Glutamatergic neuron (in vitro differentiated cells): ENCODE measurements around the gene IGSF3. TPM values are rescaled to one million over a fixed set of nuclear protein-coding genes. Genes with fewer than 3 reads are reported as not detected.

ENCODE experiments used
- DNase-seq: peaks from one replicate; pipeline ENCODE4 v3.0.0; 2022
- H3K27ac Mint-ChIP-seq: one replicate; pipeline ENCODE4 v1.8.0; 2020; ENCODE audit warnings: mild to moderate bottlenecking, mixed read lengths, inconsistent platforms; ENCODE audit not compliant: unreplicated experiment
- H3K27me3 Mint-ChIP-seq: one replicate; pipeline ENCODE4 v1.8.0; 2020; ENCODE audit warnings: mild to moderate bottlenecking, moderate library complexity, mixed read lengths, inconsistent platforms; ENCODE audit not compliant: unreplicated experiment
- H3K36me3 Mint-ChIP-seq: one replicate; pipeline ENCODE4 v1.8.0; 2020; ENCODE audit warnings: mild to moderate bottlenecking, mixed read lengths, inconsistent platforms; ENCODE audit not compliant: unreplicated experiment
- H3K4me1 Mint-ChIP-seq: one replicate; pipeline ENCODE4 v1.8.0; 2020; ENCODE audit warnings: mild to moderate bottlenecking, low read depth, mixed read lengths, inconsistent platforms; ENCODE audit not compliant: unreplicated experiment
- H3K4me3 Mint-ChIP-seq: one replicate; pipeline ENCODE4 v1.8.0; 2020; ENCODE audit warnings: mild to moderate bottlenecking, mixed read lengths, inconsistent platforms; ENCODE audit not compliant: unreplicated experiment
- H3K9me3 Mint-ChIP-seq: one replicate; pipeline ENCODE4 v1.8.0; 2020; ENCODE audit warnings: mild to moderate bottlenecking, moderate library complexity, mixed read lengths, inconsistent platforms; ENCODE audit not compliant: unreplicated experiment
- total RNA-seq: library from RNA; stranded (reverse); fragmentation: NEBNext Ultra II Directional; extraction: Animal tissue kit (Norgen Biotek cat#: 25700); gene quantifications from one replicate; pipeline ENCODE4 v1.2.1, GENCODE V29; 2021; ENCODE audit not compliant: unreplicated experiment
- TF ChIP-seq, protein P1 (sequence below): fragments of 200-600 bp; sonication (generic); IDR thresholded peaks from one replicate; pipeline ENCODE4 v1.5.0; 2021; ENCODE audit not compliant: partially characterized antibody, unreplicated experiment

The IGSF3 gene
- total RNA-seq, 1 donor from 2014 or later = 110 TPM

DNA sequence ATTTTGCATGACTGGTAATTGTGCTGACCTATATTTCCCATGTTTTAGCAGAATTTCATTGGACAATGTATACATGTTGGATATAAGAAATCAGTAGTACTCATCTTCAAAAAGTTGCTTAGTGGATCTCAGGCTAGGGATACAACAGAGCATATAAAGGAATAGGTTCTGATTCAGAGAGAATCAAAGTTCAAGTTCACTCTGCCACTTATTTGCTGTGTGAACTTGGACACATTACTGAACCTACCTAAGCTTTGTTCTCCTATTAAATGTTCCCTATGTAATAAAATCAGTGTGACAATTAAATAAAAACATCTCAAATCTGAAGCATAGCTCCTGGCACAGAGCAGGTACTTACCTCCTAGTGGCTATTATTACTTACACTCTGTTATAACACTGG is 106.0 kb downstream of the IGSF3 start:
- Mint-ChIP-seq H3K36me3 (peaks cover 22% of the 10 kb centered on the region), H3K4me1 (peaks cover 9% of the 10 kb centered on the region), H3K27me3 (no peaks in the 10 kb centered on the region), H3K27ac (no peak overlapping the region), H3K4me3 (no peak overlapping the region), H3K9me3 (no peaks in the 10 kb centered on the region)
- no peak for DNase-seq
- TF ChIP-seq, protein P1, sequence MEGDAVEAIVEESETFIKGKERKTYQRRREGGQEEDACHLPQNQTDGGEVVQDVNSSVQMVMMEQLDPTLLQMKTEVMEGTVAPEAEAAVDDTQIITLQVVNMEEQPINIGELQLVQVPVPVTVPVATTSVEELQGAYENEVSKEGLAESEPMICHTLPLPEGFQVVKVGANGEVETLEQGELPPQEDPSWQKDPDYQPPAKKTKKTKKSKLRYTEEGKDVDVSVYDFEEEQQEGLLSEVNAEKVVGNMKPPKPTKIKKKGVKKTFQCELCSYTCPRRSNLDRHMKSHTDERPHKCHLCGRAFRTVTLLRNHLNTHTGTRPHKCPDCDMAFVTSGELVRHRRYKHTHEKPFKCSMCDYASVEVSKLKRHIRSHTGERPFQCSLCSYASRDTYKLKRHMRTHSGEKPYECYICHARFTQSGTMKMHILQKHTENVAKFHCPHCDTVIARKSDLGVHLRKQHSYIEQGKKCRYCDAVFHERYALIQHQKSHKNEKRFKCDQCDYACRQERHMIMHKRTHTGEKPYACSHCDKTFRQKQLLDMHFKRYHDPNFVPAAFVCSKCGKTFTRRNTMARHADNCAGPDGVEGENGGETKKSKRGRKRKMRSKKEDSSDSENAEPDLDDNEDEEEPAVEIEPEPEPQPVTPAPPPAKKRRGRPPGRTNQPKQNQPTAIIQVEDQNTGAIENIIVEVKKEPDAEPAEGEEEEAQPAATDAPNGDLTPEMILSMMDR = no peak

DNA sequence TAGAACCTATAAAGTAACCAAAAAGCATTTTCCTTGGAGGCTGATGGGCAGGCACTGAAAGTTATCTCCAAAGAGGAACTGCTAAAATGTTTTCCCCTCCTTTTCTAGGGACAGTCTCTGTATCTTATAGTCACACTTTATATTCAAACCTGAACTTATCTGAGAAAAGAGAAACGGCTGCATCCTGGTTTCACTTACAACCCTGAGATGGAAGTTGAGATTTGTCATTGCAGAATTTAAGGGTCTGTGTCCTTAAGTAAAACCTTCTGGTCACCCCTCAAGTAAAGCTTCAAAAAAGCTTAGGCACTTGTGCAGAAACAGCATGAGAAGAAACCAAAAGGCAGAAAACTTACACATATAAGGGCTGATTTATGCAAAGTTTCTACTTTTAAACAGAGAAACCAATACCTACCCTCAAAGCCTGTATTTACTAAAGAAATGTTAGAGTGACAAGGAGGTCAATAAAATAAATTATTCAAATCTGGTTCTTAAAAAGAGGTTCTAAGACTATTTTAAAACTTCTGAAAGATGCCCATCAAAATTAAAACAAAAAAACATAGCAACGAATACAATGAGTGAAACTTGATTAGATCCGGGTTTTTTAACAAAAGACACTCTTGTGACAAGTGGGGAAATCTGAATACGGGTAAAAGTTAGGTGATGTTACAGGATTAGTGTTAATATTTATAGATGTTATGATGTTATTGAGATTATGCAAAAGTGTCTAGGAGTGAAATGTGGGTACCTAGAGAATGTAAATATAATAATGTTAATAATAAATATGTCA is 106.6 kb downstream of the IGSF3 start:
- TF ChIP-seq, protein P1 = no peak
- H3K27ac Mint-ChIP-seq = no peak overlapping the region
- no peaks in the 10 kb centered on the region for H3K9me3 Mint-ChIP-seq
- DNase-seq = no peak
- H3K27me3 Mint-ChIP-seq = no peaks in the 10 kb centered on the region
- H3K4me1 Mint-ChIP-seq = peaks cover 9% of the 10 kb centered on the region
- H3K36me3 Mint-ChIP-seq = peaks cover 22% of the 10 kb centered on the region
- no peak overlapping the region for H3K4me3 Mint-ChIP-seq

DNA sequence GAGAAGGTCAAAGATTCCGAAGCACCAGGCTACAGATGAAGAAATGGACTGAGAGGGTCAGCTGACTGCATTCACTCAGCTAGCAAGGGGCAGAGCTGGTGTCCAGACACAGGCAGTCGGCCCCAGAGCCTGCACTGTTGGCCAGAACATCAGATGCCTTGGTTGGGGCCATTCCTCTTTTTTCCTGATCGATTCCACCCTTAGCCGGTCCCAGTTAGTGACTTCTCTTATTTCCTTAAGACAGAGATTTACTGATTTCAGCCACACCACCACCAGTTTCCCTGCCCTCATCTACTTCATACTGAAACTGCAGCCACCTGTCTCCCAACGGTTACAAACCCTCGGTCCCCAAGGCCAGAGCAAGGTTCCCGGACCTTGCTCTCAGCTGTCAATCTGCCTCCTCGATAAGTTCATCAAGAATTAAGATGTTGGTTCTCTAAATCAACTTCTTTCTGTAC is 108.2 kb downstream of the IGSF3 start:
- Mint-ChIP-seq H3K27ac (peak overlapping the region; percentile 62), H3K4me3 (no peak overlapping the region)

DNA sequence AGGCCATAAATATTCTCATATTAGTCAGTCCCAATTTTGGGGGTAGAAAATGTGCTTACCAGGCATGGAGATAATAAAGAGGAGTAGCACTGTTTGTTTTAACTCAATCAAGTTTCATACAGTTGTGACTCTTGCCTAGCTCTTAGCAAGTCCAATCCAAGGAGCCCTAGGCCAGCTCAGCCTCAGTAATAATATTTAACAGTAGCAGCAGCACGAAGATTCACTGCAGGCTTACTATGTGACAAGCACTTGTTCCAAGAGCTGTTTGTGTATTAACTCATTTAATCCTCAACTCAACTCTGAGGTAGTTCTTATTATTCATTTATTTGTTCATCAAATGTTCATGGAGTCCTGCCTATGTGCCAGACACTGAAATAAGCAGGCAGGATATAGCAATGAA is 109.0 kb downstream of the IGSF3 start:
- Mint-ChIP-seq H3K27me3 (no peaks in the 10 kb centered on the region), H3K4me1 (peaks cover 9% of the 10 kb centered on the region), H3K36me3 (peaks cover 14% of the 10 kb centered on the region), H3K4me3 (no peak overlapping the region), H3K27ac (no peak overlapping the region), H3K9me3 (no peaks in the 10 kb centered on the region)
- DNase-seq = no peak
- TF ChIP-seq, protein P1 = no peak

More for the DNA sequence above, 108.2 kb downstream of the IGSF3 start:
- Mint-ChIP-seq H3K27me3 (no peaks in the 10 kb centered on the region), H3K36me3 (peaks cover 21% of the 10 kb centered on the region), H3K9me3 (no peaks in the 10 kb centered on the region), H3K4me1 (peaks cover 9% of the 10 kb centered on the region)
- TF ChIP-seq, protein P1 = no peak
- DNase-seq = no peak

DNA sequence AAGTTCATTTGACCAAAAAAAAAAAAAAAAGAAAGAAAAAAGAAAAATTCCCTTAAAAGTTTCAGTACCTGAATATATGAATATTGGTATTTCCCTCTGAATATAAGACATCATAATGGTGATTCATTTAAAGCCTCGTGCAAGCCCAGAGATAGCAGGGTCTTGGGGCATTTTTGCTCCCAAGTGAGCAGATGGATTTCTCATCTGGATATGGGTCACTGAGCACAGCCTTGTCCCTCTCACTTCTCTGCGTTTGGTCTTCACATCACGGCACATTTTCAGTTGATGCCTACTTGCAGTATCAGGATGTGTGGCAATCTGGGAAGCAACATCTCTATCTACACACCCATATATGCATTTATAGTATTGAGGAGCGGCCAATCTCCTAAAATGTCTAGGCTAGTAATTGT is 109.4 kb downstream of the IGSF3 start:
- H3K4me1 Mint-ChIP-seq = peaks cover 9% of the 10 kb centered on the region
- no peak for DNase-seq
- TF ChIP-seq, protein P1 = no peak
- H3K27me3 Mint-ChIP-seq = no peaks in the 10 kb centered on the region
- H3K4me3 Mint-ChIP-seq = no peak overlapping the region
- H3K27ac Mint-ChIP-seq = no peak overlapping the region
- H3K36me3 Mint-ChIP-seq = peaks cover 10% of the 10 kb centered on the region
- no peaks in the 10 kb centered on the region for H3K9me3 Mint-ChIP-seq
